GM18499 (cell line): ENCODE results near the gene C1orf50.
A peak's percentile ranks its signal among the peaks of the same experiment; 100 is the strongest.
"Not testable (repeated sequence)": the region's sequence is repeated elsewhere in the genome, so short reads cannot be mapped to it uniquely, and the experiment has no call there.

ENCODE experiments used
- ATAC-seq: cut with Tn5 transposase; IDR thresholded peaks from one replicate; pipeline ENCODE4 v1.9.1; 2021; ENCODE audit warnings: moderate number of reproducible peaks; ENCODE audit not compliant: insufficient read depth, unreplicated experiment

C1orf50 gene

DNA sequence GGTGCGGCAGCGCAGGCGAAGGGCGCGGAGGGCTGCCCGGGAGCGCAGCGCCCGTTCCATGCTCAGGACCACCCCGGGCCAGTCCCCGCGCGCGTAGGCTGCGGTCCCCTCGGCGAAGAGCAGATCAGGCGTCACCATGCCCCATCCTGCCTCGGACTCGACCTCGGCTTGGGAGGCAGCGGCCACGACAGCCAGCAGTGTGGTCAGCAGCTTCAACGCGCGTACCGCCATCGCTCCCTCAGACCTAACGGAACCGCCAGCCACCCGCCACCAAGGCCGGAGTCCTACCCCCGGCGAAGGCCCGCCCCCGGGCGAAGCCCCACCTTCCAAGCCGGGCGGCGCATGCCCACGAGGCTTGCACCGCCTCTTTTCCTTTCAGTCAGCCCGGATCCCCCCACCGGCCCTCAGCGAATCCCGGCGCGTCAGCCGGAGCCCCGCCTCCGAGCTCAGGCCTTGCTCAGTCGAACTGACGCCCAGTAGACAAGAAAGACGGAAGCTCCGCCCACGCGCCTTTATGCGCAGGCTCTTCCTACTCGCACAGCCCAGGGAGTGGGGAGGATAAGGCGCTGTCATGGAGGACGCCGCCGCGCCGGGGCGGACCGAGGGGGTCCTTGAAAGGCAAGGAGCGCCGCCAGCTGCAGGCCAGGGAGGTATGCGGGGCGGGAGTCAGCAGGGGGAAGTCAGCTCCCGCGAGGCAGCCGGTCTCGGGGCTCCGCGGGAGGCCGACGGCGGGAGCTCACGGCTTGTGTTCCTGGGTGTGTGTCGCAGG lies at the start of gene C1orf50, which contains the start of gene P3H1:
C1orf50 (plus strand) TSS at position 509 of the 769 bp plus-strand sequence; CDS start at position 572, 63 bp downstream.
P3H1 (minus strand) TSS at position 288 of the 769 bp plus-strand sequence; CDS start at position 231, 57 bp downstream.
- peak; percentile 64 for ATAC-seq

DNA sequence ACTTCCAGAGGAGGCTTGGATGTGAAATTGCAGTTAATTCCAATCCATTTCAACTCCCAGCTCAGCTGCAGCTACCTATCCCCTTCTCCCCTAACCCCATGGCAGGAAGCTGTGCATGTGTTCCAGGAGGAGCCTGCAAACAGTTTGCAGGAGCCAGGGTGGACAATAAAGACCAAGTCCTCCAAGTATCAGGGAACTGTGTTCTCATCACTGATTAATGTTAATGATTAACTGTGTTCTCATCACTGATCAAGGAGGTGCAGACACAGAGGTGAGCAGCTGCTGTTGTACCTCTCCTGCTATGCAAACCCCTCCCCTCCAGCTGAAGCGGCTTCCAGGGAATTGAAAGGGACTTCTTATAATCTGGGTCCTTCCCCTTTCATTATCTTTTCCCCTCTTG lies 46.2 kb upstream of the C1orf50 start:
- ATAC-seq: no peak

DNA sequence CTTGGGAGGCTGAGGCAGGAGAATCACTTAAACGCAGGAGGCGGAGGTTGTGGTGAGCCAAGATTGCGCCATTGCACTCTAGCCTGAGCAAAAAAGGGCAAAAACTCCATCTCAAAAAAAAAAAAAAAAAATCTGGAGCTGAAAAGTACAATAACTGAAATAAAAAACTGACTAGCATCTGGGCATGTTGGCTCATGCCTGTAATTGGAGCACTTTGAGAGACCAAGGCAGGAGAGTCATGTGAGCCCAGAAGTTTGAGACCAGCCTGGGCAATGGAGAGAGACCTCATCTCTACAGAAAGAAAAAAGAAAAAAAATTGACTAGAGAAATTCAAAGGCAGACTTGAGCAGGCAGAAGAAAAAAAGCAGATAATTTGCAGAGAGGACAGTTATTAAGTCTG lies 45.1 kb upstream of the C1orf50 start:
- ATAC-seq: no peak

- not testable (repeated sequence) for ATAC-seq
Observed at GRCh38 chr1:42722403-42722802, 44.6 kb upstream of the C1orf50 start.

DNA sequence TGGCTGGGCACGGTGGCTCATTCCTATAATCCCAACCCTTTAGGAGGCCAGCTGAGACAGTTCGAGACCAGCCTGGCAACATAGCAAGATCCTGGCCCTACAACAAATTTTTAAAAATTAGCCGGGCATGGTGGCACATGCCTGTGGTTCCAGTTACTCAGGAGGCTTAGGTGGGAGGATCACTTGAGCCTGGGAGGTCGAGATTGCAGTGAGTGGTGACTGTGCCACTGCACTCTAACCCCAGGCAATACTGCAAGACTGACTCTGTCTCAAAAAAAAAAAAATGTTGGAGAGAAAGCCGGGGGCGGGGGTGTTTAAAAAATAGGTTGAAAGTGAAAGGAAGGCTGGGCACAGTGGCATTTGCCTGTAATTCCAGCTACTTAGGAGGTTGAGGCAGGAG lies 43.5 kb upstream of the C1orf50 start:
- no peak for ATAC-seq

DNA sequence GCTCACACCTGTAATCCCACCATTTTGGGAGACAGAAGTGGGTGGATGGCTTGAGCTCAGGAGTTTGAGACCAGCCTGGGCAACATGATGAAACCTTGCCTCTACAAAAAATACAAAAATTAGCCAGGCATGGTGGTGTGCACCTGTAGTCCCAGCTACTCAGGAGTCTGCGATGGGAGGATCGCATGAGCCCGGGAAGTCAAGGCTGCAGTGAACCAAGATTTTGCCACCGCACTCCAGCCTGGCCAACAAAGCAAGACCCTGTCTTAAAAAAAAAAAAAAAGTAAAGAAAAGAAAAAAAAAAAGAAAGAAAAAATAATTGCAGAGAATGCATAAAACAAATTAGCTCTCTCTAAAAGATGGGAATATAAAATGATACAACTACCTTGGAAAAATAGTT lies 41.2 kb upstream of the C1orf50 start:
- not testable (repeated sequence) for ATAC-seq

- ATAC-seq: no peak
Observed at GRCh38 chr1:42730002-42730401, 37.0 kb upstream of the C1orf50 start.

DNA sequence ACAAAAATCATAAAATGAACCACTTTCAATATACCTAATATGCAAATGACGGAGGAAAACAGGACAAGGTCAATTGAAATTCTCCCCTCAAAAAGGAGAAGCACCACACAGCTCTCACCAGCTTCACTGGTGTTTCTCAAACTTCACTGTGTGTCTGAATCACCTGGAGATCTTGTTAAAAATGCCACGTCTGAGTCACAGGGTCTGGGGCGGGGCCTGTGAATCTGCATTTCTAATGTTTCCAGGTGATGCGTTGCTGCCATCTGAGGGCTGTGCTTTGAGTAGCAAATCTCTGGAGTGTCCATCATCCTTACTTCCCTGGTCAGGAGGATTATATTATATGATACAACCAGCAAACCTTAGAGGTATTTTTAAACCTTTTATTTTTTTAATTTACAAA lies 36.1 kb upstream of the C1orf50 start:
- no peak for ATAC-seq

GRCh38 chr1:42731585-42731984 lies 35.5 kb upstream of the C1orf50 start:
- ATAC-seq: no peak

DNA sequence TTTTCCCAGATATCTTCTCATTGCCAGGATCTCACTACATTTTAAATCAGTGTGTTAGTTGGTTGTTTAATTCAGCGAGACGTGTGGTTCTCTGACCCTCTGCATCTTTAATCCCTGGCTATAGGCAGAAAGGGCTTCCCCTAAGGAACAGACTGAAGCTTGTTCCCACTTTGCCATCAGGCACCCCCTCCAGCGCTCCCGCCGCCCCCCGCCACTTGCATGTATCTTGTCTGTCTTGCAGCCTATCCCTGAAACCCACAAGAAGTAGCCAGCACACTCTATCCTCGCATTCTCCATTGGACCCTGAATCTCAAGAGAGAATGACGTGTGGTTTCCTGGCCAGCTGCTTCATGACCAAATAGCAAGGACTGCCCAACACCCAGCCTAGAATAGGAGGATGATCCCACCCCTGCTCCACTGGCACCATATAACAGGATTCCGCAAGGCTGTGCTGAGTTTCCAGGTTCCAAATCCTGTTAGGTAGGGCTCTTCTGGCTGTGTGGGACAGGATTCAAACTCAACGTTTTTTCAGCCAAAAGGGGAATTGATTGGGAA lies 34.8 kb upstream of the C1orf50 start:
- no peak for ATAC-seq

DNA sequence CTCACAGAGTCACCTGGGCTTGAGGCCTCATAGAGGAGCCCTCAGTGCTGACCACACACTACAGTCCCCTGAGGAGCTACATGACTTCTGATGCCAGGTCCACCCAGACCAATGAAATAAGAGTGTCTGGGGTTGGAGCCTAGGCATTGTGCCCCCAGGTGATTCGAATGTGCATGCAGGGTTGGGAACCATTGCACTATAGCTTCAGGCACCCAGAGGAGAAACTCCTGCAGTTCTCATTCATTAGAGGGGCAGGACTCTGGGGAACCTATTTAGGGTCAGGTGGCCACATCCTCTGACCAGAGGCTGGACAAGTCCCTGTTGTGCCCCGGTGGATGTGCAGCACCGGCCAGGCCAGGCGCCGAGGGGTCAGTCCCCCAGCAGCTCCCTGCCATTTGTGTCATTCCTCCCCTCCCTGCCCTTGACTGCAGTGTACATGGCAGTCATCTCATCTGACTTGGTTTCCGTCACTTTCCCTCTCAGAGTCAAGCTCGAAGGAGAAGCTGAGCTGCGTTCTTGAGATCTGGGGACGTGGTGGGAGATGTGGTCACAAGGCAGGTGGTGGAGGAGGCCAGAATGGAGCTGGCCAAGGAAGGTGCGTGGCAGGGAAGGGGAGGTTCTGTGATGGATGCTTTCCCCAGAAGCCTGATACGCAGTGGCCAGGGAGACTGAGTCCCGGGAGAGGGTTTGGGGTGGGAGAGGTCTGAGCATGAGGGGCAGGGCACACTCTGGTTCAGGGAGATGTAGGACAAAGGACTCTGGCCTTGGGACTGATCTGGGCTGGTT lies 33.4 kb upstream of the C1orf50 start:
- ATAC-seq: no peak

DNA sequence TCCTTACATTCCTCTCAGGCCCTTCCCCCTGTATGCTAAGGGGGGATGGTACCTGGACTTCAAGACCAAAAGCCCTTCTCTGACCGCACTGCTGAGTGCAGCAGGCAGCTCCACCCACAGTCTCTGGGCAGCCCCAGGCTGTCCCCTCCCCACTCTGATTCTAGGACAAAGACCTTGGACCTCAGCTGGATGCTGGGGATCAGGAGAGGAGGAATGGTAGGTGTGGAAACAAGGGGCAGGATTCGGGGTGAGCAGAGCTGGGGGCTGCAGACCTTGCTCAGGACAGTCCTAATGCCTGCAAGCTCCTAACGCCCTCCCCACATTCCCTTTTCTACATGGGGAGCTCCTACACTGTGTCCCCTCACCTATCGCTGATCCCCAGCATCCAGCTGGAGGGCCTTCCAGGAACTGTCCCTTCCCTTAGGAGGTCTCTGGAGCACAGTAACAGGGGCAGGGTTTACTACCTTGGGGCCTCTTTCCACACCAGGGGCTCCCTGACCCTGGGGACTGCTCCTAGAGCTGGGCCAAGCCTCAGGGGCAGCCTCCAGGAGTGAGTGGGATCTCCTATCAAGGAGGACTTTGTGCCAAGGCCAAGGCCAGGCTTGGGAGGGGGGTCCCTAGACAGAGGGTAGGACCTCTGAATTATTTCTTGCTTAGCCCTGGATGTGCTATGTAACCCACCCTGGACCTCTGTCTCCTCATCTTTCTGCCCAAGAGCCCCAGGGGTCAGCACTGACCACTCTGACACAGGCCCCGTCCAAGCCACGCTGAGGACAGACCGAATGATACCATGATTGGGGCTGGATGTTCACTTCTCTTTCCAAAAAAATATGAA lies 32.6 kb upstream of the C1orf50 start:
- ATAC-seq: no peak

- no peak for ATAC-seq
Observed at GRCh38 chr1:42735056-42735455, 32.0 kb upstream of the C1orf50 start.

DNA sequence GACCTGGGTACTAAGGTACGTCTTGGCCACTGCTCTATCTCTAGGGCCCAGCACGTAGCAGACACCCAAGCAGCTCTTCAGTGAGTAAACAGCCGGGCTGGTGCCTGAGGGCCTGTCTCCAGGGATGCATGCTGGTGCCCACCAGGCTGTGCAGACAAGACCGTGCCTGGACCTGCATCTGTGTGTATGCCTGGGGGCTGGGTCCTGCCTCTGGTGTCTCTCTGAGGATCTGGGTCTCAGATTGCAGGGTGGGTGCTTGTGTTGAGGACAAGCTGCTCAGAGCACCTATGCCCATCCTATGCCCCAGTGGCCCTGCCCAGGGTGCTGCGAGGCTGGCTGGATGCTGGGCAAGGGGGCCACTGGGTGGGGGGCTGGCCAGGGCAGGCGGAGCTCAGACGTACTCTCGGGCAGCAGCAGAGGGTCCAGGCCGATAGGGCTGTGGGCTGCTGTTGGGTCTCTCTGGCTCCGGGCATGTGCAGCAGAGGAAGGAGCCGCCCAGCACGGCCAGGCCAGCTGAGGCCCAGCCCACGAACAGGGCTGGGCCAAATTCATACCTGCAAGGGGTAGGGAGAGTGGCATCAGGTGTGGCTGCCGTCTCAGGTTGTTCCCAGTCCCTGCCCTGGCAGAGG lies 31.5 kb upstream of the C1orf50 start:
- ATAC-seq: no peak

GRCh38 chr1:42736152-42736551 lies 30.9 kb upstream of the C1orf50 start:
- ATAC-seq: no peak

- no peak for ATAC-seq
Observed at GRCh38 chr1:42736571-42737200, 30.4 kb upstream of the C1orf50 start.

DNA sequence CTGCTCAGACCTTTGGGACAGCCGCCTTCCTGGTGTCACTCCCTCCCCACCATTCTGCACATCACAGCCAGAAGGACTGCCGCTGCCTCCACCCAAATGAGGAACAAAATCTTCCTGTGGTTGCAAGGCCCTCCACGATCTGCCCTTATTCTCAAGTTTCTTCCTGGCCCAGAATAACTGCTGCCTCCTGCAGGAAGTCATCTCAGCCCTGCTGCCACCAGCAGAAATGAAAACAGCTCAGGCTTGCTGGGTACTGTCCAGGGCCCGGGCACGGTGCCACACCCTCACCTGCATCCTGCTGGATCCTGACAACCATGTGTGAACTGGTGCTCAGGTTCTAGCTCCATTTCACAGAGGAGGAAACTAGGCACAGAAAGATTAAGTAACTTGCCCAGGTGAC lies 29.8 kb upstream of the C1orf50 start:
- no peak for ATAC-seq

DNA sequence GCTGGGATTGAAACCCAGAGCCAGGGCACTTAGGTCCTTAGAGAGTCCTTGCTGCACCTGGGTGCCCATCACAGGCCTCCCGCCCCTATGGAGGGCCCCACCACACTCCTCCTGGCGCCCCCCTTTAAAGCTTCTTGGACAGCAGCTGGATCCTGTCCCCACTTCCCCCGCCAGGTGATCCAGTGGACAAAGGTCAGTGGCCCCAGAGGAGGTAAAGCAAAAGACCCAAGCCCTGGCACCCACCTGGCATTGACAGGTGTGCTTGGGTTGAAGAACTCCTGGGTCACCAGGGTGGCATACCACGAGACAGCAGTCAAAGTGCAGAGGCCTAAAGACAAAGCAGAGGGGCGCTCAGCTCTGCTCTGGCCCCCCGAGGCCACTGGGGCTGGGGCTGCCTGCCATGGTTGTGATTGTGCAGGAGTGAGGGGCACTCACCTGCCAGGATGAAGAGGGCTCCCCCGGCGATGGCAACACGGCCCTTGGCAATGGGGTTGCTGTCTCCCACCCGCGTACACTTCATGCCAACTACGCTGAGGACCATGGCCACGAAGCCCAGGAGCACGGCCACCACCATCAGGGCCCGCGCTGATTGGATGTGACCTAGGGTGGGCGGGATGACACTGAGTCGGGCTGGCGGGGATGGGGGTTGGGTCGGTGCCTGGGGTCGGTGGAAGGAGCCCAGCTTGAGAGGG lies 28.9 kb upstream of the C1orf50 start:
- no peak for ATAC-seq

DNA sequence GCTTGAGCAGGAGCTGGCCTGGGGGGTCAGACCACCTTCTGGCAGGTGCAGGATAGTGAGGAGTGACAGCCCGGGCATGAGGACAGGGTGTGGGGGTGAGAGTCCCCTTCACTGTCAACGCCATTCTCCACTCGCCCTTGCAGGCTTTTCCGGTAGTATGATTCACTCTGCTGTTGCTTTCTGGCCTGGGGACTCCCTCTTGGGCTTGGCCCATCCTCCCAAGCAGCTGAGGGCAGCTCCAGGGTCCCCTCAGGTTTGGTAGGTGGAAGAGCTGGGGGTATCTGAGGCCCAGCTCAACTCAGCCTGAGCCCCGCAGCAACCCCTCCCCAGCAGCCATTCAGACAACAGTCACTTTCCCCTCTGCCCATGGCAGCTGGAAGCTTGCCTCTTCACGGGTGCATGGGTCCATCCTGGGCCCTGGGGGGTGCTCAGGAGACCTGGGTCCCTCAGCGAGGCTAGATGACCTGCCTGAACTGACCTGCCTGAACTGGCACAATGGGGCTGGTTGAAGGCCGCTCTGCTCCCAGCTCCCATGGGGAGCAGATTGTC lies 28.3 kb upstream of the C1orf50 start:
- no peak for ATAC-seq
